Upper lobe of left lung (tissue), 4 donors: ENCODE measurements around the gene RGL3.
"Not testable (repeated sequence)": the region's sequence is repeated elsewhere in the genome, so short reads cannot be mapped to it uniquely, and the experiment has no call there.

Experiments used
- POLR2A ChIP-seq, 4 donors: fragments of 450-650 bp; IDR thresholded peaks; one replicate each; pipeline ENCODE4 v1.5.1; 2016 to 2017; ENCODE audit warnings: antibody characterized with exemption in 4 of 4, mild to moderate bottlenecking in 2 of 4
- POLR2AphosphoS5 ChIP-seq, 2 donors: sonication (generic); formaldehyde crosslinking; IDR thresholded peaks; one replicate each; pipeline ENCODE4 v1.5.1; 2017; ENCODE audit warnings: antibody characterized with exemption in 2 of 2
- TF ChIP-seq, protein P1 (sequence below), 6 experiments: fragments of 450-650 bp in 4 of 6; fragments of 200-600 bp in 2 of 6; sonication (generic) in 2 of 6; IDR thresholded peaks; one replicate each; pipeline ENCODE4 v1.5.1; 2016 to 2019; ENCODE audit warnings: antibody characterized with exemption in 6 of 6

DNA sequence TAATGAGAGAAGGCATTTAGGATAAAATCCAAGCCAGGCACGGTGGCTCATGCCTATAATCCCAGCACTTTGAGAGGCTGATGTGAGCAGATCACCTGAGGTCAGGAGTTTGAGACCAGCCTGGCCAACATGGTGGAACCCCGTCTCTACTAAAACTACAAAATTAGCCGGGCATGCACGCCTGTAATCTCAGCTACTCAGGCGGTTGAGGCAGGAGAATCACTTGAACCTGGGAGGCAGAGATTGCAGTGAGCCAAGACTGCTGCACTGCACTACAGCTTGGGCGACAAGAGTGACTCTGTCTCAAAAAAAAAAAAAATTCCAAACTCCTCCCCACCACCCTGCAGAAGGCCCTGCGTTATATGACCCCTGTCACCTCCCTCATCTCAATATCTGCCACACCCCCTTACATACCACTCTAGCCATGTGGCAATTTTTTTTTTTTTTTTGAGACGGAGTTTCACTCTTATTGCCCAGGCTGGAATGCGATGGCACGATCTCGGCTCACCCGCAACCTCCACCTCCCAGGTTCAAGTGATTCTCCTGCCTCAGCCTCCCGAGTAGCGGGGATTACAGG, 39.8 kb downstream of the RGL3 start:
- TF ChIP-seq, protein P1, sequence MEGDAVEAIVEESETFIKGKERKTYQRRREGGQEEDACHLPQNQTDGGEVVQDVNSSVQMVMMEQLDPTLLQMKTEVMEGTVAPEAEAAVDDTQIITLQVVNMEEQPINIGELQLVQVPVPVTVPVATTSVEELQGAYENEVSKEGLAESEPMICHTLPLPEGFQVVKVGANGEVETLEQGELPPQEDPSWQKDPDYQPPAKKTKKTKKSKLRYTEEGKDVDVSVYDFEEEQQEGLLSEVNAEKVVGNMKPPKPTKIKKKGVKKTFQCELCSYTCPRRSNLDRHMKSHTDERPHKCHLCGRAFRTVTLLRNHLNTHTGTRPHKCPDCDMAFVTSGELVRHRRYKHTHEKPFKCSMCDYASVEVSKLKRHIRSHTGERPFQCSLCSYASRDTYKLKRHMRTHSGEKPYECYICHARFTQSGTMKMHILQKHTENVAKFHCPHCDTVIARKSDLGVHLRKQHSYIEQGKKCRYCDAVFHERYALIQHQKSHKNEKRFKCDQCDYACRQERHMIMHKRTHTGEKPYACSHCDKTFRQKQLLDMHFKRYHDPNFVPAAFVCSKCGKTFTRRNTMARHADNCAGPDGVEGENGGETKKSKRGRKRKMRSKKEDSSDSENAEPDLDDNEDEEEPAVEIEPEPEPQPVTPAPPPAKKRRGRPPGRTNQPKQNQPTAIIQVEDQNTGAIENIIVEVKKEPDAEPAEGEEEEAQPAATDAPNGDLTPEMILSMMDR (IDR thresholded peaks at IDR 0.05): not testable (repeated sequence)
- not testable (repeated sequence) for TF ChIP-seq POLR2AphosphoS5, POLR2A (IDR thresholded peaks at IDR 0.05)
